Left renal pelvis (tissue), 4 donors: ENCODE measurements around the gene MBOAT1. TPM values are rescaled to one million over a fixed set of nuclear protein-coding genes. Genes with fewer than 3 reads are reported as not detected.
"Not testable (repeated sequence)": the region's sequence is repeated elsewhere in the genome, so short reads cannot be mapped to it uniquely, and the experiment has no call there.

Experiments used
- DNase-seq, 4 donors: peaks; one replicate each; pipeline ENCODE4 v3.0.0-alpha.2; 2013; ENCODE audit warnings: low read depth in 4 of 4, low spot score in 3 of 4
- polyA plus RNA-seq, 4 donors: library from polyadenylated mRNA; unstranded; fragments of 120-200 nt; gene quantifications; one replicate each; pipeline ENCODE4 v1.2.1, GENCODE V29; 2013; ENCODE audit not compliant: insufficient read length in 4 of 4

The MBOAT1 gene
- polyA plus RNA-seq, result 10 to 100 TPM; 20.4 to 31.4 (median 22.0) TPM

- peak; percentile 75 to 84 (median 79) for DNase-seq
Measured at GRCh38 chr6:20212392-20213111, at the start of gene MBOAT1. Gene MBOAT1 (minus strand): TSS chr6:20212469. CDS start chr6:20212234, 235 bp downstream.

- no peak for DNase-seq
Measured at GRCh38 chr6:20261685-20262084, 49.4 kb upstream of the MBOAT1 start.

- DNase-seq, result no peak
Measured at GRCh38 chr6:20260360-20260759, 48.1 kb upstream of the MBOAT1 start.

GRCh38 chr6:20259316-20260049 lies 47.2 kb upstream of the MBOAT1 start:
- DNase-seq, result no peak

GRCh38 chr6:20255428-20255827 lies 43.2 kb upstream of the MBOAT1 start:
- DNase-seq, result no peak

- no peak for DNase-seq
Measured at GRCh38 chr6:20254295-20254694, 42.0 kb upstream of the MBOAT1 start.

- no peak for DNase-seq
Measured at GRCh38 chr6:20253021-20253420, 40.8 kb upstream of the MBOAT1 start.

- DNase-seq, result no peak
Measured at GRCh38 chr6:20252311-20252710, 40.0 kb upstream of the MBOAT1 start.

- DNase-seq, result no peak
Measured at GRCh38 chr6:20251525-20251924, 39.3 kb upstream of the MBOAT1 start.

- DNase-seq, result no peak
Measured at GRCh38 chr6:20246125-20246524, 33.9 kb upstream of the MBOAT1 start.

GRCh38 chr6:20244807-20245681 lies 32.8 kb upstream of the MBOAT1 start:
- DNase-seq, result not testable (repeated sequence)

GRCh38 chr6:20243288-20243687 lies 31.0 kb upstream of the MBOAT1 start:
- DNase-seq, result no peak

GRCh38 chr6:20242397-20242796 lies 30.1 kb upstream of the MBOAT1 start:
- DNase-seq, result no peak

- no peak for DNase-seq
Measured at GRCh38 chr6:20241102-20241501, 28.8 kb upstream of the MBOAT1 start.

- DNase-seq, result no peak
Measured at GRCh38 chr6:20238688-20239587, 26.7 kb upstream of the MBOAT1 start.

GRCh38 chr6:20237677-20238460 lies 25.6 kb upstream of the MBOAT1 start:
- DNase-seq, result no peak

GRCh38 chr6:20236909-20237600 lies 24.8 kb upstream of the MBOAT1 start:
- DNase-seq, result no peak

- DNase-seq, result no peak
Measured at GRCh38 chr6:20236344-20236743, 24.1 kb upstream of the MBOAT1 start.

GRCh38 chr6:20235041-20235440 lies 22.8 kb upstream of the MBOAT1 start:
- DNase-seq, result no peak
